K562 (cell line): ENCODE measurements around the gene FZD8. TPM values are rescaled to one million over a fixed set of nuclear protein-coding genes. Genes with fewer than 3 reads are reported as not detected.

ENCODE experiments used
- DDX20 ChIP-seq: fragments of 450-650 bp; IDR thresholded peaks from 2 replicates; pipeline ENCODE4 v1.6.1; 2016; ENCODE audit warnings: missing genetic modification characterization, low read depth, mild to moderate bottlenecking, missing compliant biosample characterization, moderate library complexity
- MTF1 ChIP-seq: fragments of 250-450 bp; sonication (Bioruptor Pico); IDR thresholded peaks from 2 replicates; pipeline ENCODE4 v1.9.0; 2021; ENCODE audit warnings: moderate library complexity, mild to moderate bottlenecking, inconsistent platforms, borderline replicate concordance
- NUFIP1 ChIP-seq: fragments of 450-650 bp; IDR thresholded peaks from 2 replicates; pipeline ENCODE4 v1.6.1; 2018; ENCODE audit not compliant: partially characterized antibody
- POLR3A ChIP-seq: IDR thresholded peaks from 2 replicates; pipeline ENCODE4 v1.6.1; 2011; ENCODE audit warnings: borderline replicate concordance, mild to moderate bottlenecking, moderate library complexity; ENCODE audit not compliant: insufficient read length, insufficient read depth; ENCODE audit errors: extremely low read depth
- SMC3 ChIP-seq: conservative IDR thresholded peaks from 2 replicates; pipeline ENCODE4 v1.6.1; 2011; ENCODE audit warnings: low read depth, low read length, improper control_type of control experiment; ENCODE audit not compliant: insufficient read depth
- SRSF7 ChIP-seq: fragments of 200-400 bp; formaldehyde crosslinking; optimal IDR thresholded peaks from 2 replicates; pipeline ENCODE3; 2017; ENCODE audit warnings: mild to moderate bottlenecking, low read depth, low read length
- ZFPM2 ChIP-seq: fragments of 250-450 bp; sonication (Bioruptor Pico); IDR thresholded peaks from 2 replicates; pipeline ENCODE4 v1.5.1; 2022; ENCODE audit warnings: mild to moderate bottlenecking
- polyA plus RNA-seq, 8 experiments: library from polyadenylated mRNA; depleted of rRNA in 4 of 8; stranded (reverse) in 5 of 8; unstranded in 3 of 8; fragments of >200 nt; fragmentation: Nextera tagmentation in 2 of 8; fragmentation: Illumina TruSeq in 1 of 8; extraction: Ambion mirVana in 2 of 8; extraction: Trizol in 1 of 8; gene quantifications; 2 replicates each; pipeline versions ENCODE4 v1.2.1 to v1.2.3, GENCODE V29; 2011 to 2014; ENCODE audit warnings: inconsistent platforms in 1 of 8, missing spikeins in 1 of 8
- total RNA-seq, 7 experiments: library from RNA; depleted of rRNA in 6 of 7; stranded (reverse); fragments of >200 nt in 6 of 7; fragmentation: Illumina TruSeq in 2 of 7; extraction: Trizol in 2 of 7; gene quantifications; 2 replicates each; pipeline versions ENCODE4 v1.2.1 to v1.2.3, GENCODE V29; 2011 to 2021; ENCODE audit warnings: low replicate concordance in 1 of 7
- TF ChIP-seq, protein P1 (sequence below), 2 experiments: fragments of 450-650 bp; IDR thresholded peaks; 2 replicates each; pipeline ENCODE4 v1.6.1; 2016; ENCODE audit warnings: mild to moderate bottlenecking in 2 of 2, borderline replicate concordance in 1 of 2, low read depth in 1 of 2, moderate library complexity in 1 of 2
- TF ChIP-seq, protein P2 (sequence below): fragments of 250-450 bp; sonication (Bioruptor Pico); IDR thresholded peaks from 2 replicates; pipeline ENCODE4 v1.8.0; 2021; ENCODE audit warnings: mild to moderate bottlenecking, moderate library complexity

Gene FZD8
- total and polyA plus RNA-seq, 9 of the 15 experiments (the other 6 are each of a cell fraction or from before 2014, with no cell fraction given): 0.03 to 1.2 (median 0.16) TPM; not detected in 1

GRCh38 chr10:35657621-35658020 lies 15.5 kb upstream of the FZD8 start (continued):
- TF ChIP-seq, protein P1, sequence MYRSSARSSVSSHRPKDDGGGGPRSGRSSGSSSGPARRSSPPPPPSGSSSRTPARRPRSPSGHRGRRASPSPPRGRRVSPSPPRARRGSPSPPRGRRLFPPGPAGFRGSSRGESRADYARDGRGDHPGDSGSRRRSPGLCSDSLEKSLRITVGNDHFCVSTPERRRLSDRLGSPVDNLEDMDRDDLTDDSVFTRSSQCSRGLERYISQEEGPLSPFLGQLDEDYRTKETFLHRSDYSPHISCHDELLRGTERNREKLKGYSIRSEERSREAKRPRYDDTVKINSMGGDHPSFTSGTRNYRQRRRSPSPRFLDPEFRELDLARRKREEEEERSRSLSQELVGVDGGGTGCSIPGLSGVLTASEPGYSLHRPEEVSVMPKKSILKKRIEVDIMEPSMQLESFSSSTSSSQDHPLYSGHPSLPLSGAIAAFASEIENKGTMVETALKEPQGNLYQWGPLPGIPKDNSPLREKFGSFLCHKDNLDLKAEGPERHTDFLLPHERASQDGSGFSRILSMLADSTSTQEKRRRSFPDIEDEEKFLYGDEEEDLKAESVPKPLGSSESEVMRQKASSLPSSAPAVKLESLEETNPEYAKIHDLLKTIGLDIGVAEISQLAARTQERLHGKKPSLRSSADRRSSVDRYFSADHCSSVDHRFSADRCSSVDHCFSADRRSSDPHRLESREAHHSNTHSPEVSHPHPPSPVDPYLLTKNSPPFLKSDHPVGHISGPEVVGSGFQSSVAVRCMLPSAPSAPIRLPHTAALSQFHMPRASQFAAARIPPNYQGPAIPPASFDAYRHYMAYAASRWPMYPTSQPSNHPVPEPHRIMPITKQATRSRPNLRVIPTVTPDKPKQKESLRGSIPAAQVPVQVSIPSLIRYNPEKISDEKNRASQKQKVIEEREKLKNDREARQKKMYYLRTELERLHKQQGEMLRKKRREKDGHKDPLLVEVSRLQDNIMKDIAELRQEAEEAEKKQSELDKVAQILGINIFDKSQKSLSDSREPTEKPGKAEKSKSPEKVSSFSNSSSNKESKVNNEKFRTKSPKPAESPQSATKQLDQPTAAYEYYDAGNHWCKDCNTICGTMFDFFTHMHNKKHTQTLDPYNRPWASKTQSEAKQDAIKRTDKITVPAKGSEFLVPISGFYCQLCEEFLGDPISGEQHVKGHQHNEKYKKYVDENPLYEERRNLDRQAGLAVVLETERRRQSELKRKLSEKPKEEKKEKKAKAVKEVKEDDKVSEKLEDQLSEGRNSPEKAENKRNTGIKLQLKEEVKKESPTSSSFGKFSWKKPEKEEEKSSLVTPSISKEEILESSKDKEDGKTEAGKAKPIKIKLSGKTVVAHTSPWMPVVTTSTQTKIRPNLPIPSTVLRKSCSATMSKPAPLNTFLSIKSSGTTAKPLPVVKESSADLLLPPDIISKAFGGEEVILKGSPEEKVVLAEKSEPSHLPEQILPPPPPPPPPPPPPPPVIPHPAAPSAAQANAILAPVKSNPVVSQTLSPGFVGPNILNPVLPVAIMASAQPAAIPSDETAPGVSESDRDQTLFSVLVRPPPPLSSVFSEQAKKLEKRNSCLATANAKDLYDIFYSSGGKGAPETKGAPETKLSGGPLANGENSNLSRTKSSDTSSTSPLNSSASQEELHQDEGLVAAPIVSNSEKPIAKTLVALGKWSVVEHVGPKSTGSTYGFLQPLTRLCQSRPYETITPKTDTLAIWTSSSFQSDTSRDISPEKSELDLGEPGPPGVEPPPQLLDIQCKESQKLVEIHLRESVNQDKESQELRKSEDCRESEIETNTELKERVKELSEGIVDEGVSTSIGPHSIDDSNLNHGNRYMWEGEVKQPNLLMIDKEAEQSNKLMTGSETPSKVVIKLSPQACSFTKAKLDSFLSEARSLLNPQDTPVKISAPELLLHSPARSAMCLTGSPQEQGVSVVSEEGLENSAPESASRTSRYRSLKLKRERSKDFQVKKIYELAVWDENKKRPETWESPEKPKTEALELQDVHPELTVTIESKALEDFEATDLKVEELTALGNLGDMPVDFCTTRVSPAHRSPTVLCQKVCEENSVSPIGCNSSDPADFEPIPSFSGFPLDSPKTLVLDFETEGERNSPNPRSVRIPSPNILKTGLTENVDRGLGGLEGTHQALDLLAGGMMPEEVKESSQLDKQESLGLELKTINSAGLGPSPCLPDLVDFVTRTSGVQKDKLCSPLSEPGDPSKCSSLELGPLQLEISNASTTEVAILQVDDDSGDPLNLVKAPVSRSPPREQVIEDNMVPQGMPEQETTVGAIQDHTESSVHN (IDR thresholded peaks at IDR 0.05; ENCODE audit: borderline replicate concordance in 1 of 2, low read depth in 1 of 2): no peak
- TF ChIP-seq ZFPM2 (CRISPR knock-in tag): no peak
- TF ChIP-seq POLR3A: no peak
- TF ChIP-seq SMC3: no peak
- TF ChIP-seq NUFIP1: no peak
- no peak for TF ChIP-seq MTF1 (CRISPR knock-in tag)
- TF ChIP-seq DDX20 (tag): no peak
- TF ChIP-seq, protein P2, sequence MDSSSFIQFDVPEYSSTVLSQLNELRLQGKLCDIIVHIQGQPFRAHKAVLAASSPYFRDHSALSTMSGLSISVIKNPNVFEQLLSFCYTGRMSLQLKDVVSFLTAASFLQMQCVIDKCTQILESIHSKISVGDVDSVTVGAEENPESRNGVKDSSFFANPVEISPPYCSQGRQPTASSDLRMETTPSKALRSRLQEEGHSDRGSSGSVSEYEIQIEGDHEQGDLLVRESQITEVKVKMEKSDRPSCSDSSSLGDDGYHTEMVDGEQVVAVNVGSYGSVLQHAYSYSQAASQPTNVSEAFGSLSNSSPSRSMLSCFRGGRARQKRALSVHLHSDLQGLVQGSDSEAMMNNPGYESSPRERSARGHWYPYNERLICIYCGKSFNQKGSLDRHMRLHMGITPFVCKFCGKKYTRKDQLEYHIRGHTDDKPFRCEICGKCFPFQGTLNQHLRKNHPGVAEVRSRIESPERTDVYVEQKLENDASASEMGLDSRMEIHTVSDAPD (CRISPR knock-in tag): no peak
- TF ChIP-seq SRSF7: no peak
